ENCODE measurements around the gene SMG9. TPM values are rescaled to one million over a fixed set of nuclear protein-coding genes. Genes with fewer than 3 reads are reported as not detected.

SMG9 gene
- total and polyA plus RNA-seq, 4 donors = 23.5 to 55.9 (median 29.6) TPM

DNA sequence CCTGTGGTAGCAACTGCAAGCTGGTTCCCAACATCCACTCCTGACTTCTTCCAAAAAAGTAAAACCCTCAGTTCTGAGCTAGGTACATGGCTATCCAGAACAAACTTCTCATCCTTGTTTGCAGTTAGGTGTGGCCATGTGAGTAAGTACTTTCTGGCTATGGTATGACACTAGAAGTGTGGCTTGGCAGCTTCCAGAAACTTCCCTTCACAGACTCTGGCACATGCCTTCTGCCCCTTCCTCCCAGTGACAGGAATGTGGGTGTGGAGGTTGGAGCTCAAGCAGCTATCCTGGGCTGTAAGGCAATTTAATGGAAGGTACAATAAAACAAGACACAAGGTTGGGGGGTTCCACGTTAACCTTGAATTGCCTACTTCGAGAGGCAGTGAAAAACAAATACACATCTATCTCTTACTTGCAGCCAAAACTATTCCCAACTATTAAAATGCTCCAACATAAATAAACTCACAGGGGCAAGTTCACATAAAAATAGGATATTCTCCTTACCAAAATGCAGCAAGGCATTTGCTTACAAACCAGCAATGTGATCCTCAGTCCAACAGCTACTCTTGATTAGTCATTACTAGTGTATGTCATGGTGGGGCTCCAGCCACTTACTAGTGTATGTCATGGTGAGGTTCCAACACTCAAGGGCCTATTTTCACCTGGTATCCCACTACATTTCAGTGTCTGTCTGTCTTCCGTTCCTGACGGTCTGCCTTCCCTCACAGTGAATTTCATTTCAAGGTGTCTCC lies 3.1 kb downstream of the SMG9 start:
- 82 to 95% methylated on average over 4 of the region's 4 CpGs for WGBS, 2 donors
- Histone ChIP-seq H3K36me3 (ENCODE audit: control insufficient read depth in 4 of 4, insufficient read depth in 4 of 4, low read length in 4 of 4) (peaks cover 19 to 31% (median 29%) of the 10 kb centered on the region in 4 donors), H3K4me1 (ENCODE audit: control insufficient read depth in 5 of 5, insufficient read depth in 5 of 5, low read length in 5 of 5) (peaks cover 0 to 11% (median 4%) of the 10 kb centered on the region in 5 donors), H3K9me3 (ENCODE audit: control insufficient read depth in 4 of 4, insufficient read depth in 3 of 4, low read length in 3 of 4) (no peaks in the 10 kb centered on the region), H3K9ac (ENCODE audit: insufficient read depth in 1 of 2, low read length in 2 of 2) (no peak overlapping the region), H3K27ac (ENCODE audit: low read depth in 1 of 2, low read length in 1 of 2) (no peak overlapping the region), H3K4me3 (no peak overlapping the region), H3K27me3 (ENCODE audit: control insufficient read depth in 3 of 3, insufficient read depth in 3 of 3, low read length in 2 of 3) (no peaks in the 10 kb centered on the region)
- no peak for DNase-seq
- TF ChIP-seq, protein P1, sequence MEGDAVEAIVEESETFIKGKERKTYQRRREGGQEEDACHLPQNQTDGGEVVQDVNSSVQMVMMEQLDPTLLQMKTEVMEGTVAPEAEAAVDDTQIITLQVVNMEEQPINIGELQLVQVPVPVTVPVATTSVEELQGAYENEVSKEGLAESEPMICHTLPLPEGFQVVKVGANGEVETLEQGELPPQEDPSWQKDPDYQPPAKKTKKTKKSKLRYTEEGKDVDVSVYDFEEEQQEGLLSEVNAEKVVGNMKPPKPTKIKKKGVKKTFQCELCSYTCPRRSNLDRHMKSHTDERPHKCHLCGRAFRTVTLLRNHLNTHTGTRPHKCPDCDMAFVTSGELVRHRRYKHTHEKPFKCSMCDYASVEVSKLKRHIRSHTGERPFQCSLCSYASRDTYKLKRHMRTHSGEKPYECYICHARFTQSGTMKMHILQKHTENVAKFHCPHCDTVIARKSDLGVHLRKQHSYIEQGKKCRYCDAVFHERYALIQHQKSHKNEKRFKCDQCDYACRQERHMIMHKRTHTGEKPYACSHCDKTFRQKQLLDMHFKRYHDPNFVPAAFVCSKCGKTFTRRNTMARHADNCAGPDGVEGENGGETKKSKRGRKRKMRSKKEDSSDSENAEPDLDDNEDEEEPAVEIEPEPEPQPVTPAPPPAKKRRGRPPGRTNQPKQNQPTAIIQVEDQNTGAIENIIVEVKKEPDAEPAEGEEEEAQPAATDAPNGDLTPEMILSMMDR (IDR thresholded peaks at IDR 0.05; ENCODE audit: control extremely low read depth, extremely low read depth) = no peak
- ATAC-seq (ENCODE audit: insufficient read depth, low FRiP score) = no peak

DNA sequence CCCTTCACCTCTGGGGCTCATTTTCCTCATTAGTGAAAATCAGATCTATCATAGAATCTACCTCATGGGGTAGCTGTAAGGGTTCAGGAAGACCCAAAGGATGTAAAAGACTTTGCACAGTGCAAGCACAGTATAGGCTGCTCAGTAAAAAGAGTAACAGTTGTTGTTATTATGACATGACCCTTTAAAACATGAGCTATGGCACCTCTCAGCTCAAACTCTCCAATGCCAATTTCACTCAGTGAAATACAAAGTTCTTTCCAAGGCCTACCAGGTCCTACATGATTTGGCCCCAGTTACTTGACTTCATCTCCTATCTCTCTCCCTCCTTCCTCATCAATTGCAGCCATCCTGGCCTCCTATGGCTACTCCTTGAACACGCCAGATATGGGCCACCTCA lies 4.9 kb downstream of the SMG9 start:
- H3K9me3 ChIP-seq (ENCODE audit: control insufficient read depth in 4 of 4, insufficient read depth in 3 of 4, low read length in 3 of 4) = no peaks in the 10 kb centered on the region
- no peak overlapping the region for H3K27ac ChIP-seq (ENCODE audit: low read depth in 1 of 2, low read length in 1 of 2)
- peaks cover 0 to 10% (median 4%) of the 10 kb centered on the region in 5 donors for H3K4me1 ChIP-seq (ENCODE audit: control insufficient read depth in 5 of 5, insufficient read depth in 5 of 5, low read length in 5 of 5)
- WGBS, 2 donors = 97 to 100% methylated on average over 1 of the region's 1 CpG
- ATAC-seq (ENCODE audit: insufficient read depth, low FRiP score) = no peak
- no peak overlapping the region for H3K9ac ChIP-seq (ENCODE audit: insufficient read depth in 1 of 2, low read length in 2 of 2)
- TF ChIP-seq, protein P1 (IDR thresholded peaks at IDR 0.05; ENCODE audit: control extremely low read depth, extremely low read depth) = no peak
- H3K36me3 ChIP-seq (ENCODE audit: control insufficient read depth in 4 of 4, insufficient read depth in 4 of 4, low read length in 4 of 4) = peaks cover 29 to 44% (median 32%) of the 10 kb centered on the region in 4 donors
- DNase-seq = no peak
- no peaks in the 10 kb centered on the region for H3K27me3 ChIP-seq (ENCODE audit: control insufficient read depth in 3 of 3, insufficient read depth in 3 of 3, low read length in 2 of 3)
- H3K4me3 ChIP-seq = no peak overlapping the region

DNA sequence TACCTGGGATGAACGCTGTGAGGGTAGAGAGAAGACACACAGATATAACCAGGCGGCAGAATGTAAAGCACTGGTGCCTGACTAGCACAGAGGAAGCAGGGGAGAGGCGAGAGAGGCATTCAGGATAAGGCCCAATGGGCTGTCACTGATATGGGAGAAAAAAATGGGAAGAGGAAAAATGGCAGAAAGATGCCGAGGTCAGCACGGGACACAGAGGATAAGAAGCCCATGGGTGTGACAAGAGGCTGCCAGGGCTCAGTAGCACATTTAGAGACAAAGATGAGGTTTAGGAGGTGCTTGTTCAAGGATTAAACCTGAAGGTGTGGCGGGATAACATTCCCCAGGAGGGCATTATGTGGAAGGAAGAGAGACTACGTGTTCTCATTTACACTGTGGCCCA lies 5.6 kb downstream of the SMG9 start:
- no peaks in the 10 kb centered on the region for H3K9me3 ChIP-seq (ENCODE audit: control insufficient read depth in 4 of 4, insufficient read depth in 3 of 4, low read length in 3 of 4)
- DNase-seq = no peak
- TF ChIP-seq, protein P1 (IDR thresholded peaks at IDR 0.05; ENCODE audit: control extremely low read depth, extremely low read depth) = no peak
- H3K36me3 ChIP-seq (ENCODE audit: control insufficient read depth in 4 of 4, insufficient read depth in 4 of 4, low read length in 4 of 4) = peaks cover 31 to 50% (median 36%) of the 10 kb centered on the region in 4 donors
- H3K4me1 ChIP-seq (ENCODE audit: control insufficient read depth in 5 of 5, insufficient read depth in 5 of 5, low read length in 5 of 5) = peaks cover 0 to 10% (median 4%) of the 10 kb centered on the region in 5 donors
- H3K9ac ChIP-seq (ENCODE audit: insufficient read depth in 1 of 2, low read length in 2 of 2) = no peak overlapping the region
- no peak for ATAC-seq (ENCODE audit: insufficient read depth, low FRiP score)
- 87 to 92% methylated on average over 7 of the region's 7 CpGs for WGBS, 2 donors
- H3K27me3 ChIP-seq (ENCODE audit: control insufficient read depth in 3 of 3, insufficient read depth in 3 of 3, low read length in 2 of 3) = no peaks in the 10 kb centered on the region
- H3K27ac ChIP-seq (ENCODE audit: low read depth in 1 of 2, low read length in 1 of 2) = no peak overlapping the region
- H3K4me3 ChIP-seq = no peak overlapping the region
